ENCODE results near the gene CACHD1.

The CACHD1 gene

DNA sequence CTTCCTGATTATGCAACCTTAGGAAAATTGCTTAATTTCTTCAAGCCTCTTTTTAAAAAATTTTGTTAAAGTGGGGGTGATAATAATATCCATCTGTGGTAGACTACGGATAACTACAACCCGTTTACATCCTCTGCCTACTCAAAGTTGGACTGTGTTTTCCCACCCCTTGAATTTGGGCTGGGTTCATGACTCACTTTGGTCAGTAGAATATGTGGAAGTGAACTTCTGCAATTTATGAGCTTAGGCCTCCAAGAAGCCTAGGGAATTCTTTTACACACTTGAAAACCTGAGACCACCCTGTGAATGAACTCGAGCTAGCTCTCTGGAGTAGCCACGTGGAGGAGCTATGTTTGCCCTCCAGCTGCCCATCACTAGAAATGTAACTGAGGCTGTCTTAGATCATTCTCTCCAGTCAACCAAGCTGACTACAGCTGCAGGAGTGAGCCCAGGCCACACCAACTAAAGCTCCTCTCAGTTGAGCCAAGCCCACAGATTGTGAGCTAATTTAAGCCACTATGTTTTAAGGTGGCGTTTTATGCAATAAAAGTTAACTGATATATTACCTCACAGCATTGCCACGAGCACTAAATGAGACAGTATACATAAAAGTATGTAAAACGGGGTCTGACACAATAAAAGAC lies 29.6 kb upstream of the CACHD1 start:
- Histone ChIP-seq H3K9me3 (ENCODE audit: control insufficient read depth in 2 of 2, low read length in 2 of 2) (no peaks in the 10 kb centered on the region), H3K9ac (ENCODE audit: low read depth in 1 of 2, low read length in 2 of 2) (no peak overlapping the region), H3K27ac (ENCODE audit: low read depth in 2 of 2, low read length in 2 of 2) (no peak overlapping the region), H3K4me3 (ENCODE audit: low read length in 2 of 2) (no peak overlapping the region), H3K4me1 (ENCODE audit: control insufficient read depth in 2 of 2, insufficient read depth in 2 of 2, low read length in 2 of 2) (no peaks in the 10 kb centered on the region), H3K27me3 (ENCODE audit: control insufficient read depth in 2 of 2, insufficient read depth in 2 of 2, low read length in 2 of 2) (no peaks in the 10 kb centered on the region), H3K36me3 (ENCODE audit: control insufficient read depth in 2 of 2, insufficient read depth in 2 of 2, low read length in 2 of 2) (no peaks in the 10 kb centered on the region)

DNA sequence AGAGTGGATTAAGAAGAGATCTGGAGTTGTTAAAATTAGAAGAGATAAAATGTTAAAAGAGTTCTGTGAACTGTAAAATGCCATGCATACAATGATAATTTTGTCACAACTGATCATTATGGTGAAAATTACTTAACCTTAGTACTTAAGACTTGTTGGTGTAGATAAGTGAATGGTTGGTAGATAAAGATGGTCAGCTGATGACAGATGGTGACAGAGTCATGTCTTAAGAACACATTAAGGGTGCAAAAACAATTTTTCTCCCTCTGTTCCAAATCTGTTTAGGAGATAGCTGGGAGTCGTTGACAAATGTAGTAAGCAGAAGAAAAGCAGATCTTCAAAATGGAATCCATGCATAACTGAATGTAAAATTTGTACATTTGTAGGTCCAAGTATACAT lies 18.5 kb upstream of the CACHD1 start:
- Histone ChIP-seq H3K36me3 (ENCODE audit: control insufficient read depth in 2 of 2, insufficient read depth in 2 of 2, low read length in 2 of 2) (no peaks in the 10 kb centered on the region), H3K27me3 (ENCODE audit: control insufficient read depth in 2 of 2, insufficient read depth in 2 of 2, low read length in 2 of 2) (no peaks in the 10 kb centered on the region)

DNA sequence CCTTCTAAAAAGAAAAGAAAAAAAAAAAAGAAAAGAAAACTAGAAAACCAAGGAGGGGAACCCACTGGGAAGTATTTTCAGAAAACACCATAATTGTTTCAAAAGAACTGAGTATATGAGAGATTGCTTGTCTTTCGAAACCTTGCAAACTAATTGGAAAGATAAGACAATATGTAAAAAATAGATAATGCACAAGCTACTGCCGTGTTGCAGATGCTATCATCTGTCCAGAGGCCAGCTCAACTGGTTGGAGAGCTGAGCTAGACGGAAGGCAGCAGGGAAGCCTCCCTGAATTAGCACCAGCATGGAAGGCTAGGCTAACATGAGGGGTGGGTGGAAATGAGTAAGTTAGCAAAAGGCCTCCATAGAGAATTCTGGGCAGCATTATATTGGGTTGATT lies 16.2 kb upstream of the CACHD1 start:
- no peaks in the 10 kb centered on the region for H3K27me3 ChIP-seq (ENCODE audit: control insufficient read depth in 2 of 2, insufficient read depth in 2 of 2, low read length in 2 of 2)
- no peak overlapping the region for H3K4me3 ChIP-seq (ENCODE audit: low read length in 2 of 2)
- H3K36me3 ChIP-seq (ENCODE audit: control insufficient read depth in 2 of 2, insufficient read depth in 2 of 2, low read length in 2 of 2) = no peaks in the 10 kb centered on the region
- H3K9ac ChIP-seq (ENCODE audit: low read depth in 1 of 2, low read length in 2 of 2) = no peak overlapping the region
- H3K9me3 ChIP-seq (ENCODE audit: control insufficient read depth in 2 of 2, low read length in 2 of 2) = no peaks in the 10 kb centered on the region
- no peak overlapping the region for H3K27ac ChIP-seq (ENCODE audit: low read depth in 2 of 2, low read length in 2 of 2)
- no peaks in the 10 kb centered on the region for H3K4me1 ChIP-seq (ENCODE audit: control insufficient read depth in 2 of 2, insufficient read depth in 2 of 2, low read length in 2 of 2)

More for the DNA sequence above, 18.5 kb upstream of the CACHD1 start:
- Histone ChIP-seq H3K9me3 (ENCODE audit: control insufficient read depth in 2 of 2, low read length in 2 of 2) (no peaks in the 10 kb centered on the region), H3K4me3 (ENCODE audit: low read length in 2 of 2) (no peak overlapping the region), H3K27ac (ENCODE audit: low read depth in 2 of 2, low read length in 2 of 2) (no peak overlapping the region), H3K9ac (ENCODE audit: low read depth in 1 of 2, low read length in 2 of 2) (no peak overlapping the region), H3K4me1 (ENCODE audit: control insufficient read depth in 2 of 2, insufficient read depth in 2 of 2, low read length in 2 of 2) (no peaks in the 10 kb centered on the region)

DNA sequence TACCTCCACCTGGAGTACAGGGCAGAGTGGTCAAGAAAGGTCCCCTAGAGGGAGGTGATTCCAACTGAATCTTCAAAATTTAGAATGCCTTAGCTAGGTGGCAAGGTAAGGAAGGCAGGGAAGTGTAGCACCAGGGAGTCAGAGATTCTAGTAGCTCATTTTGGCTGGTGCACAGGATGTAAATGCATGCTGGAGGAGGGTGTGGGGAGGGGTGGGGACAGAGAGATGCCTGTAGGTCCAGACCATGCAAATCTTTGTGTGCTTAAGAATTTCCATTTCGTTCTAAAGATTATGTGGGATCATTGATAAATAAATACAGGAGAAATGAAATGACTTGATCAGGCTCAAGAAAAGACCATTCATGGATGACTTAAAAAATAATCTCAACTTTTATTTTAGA lies 11.0 kb upstream of the CACHD1 start:
- Histone ChIP-seq H3K9ac (ENCODE audit: low read depth in 1 of 2, low read length in 2 of 2) (no peak overlapping the region), H3K27ac (ENCODE audit: low read depth in 2 of 2, low read length in 2 of 2) (no peak overlapping the region), H3K4me1 (ENCODE audit: control insufficient read depth in 2 of 2, insufficient read depth in 2 of 2, low read length in 2 of 2) (no peaks in the 10 kb centered on the region), H3K9me3 (ENCODE audit: control insufficient read depth in 2 of 2, low read length in 2 of 2) (no peaks in the 10 kb centered on the region), H3K36me3 (ENCODE audit: control insufficient read depth in 2 of 2, insufficient read depth in 2 of 2, low read length in 2 of 2) (no peaks in the 10 kb centered on the region), H3K27me3 (ENCODE audit: control insufficient read depth in 2 of 2, insufficient read depth in 2 of 2, low read length in 2 of 2) (no peaks in the 10 kb centered on the region), H3K4me3 (ENCODE audit: low read length in 2 of 2) (no peak overlapping the region)

DNA sequence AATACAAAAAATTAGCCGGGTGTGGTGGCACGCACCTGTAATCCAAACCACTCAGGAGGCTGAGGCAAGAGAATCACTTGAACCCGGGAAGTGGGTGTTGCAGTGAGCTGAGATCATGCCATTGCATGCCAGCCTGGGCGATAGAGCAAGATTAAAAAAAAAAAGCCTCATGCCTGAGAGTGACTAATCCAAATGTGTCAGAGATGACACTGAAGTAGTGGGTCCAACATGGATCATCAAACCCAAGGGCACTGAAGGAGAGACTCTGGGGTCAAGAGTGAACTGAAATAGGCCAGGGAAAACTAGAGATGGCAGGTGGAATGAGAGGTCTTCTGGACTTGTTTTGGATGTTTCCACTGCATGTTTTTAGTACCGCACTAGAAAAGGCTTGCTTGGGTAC lies 10.2 kb upstream of the CACHD1 start:
- H3K9me3 ChIP-seq (ENCODE audit: control insufficient read depth in 2 of 2, low read length in 2 of 2) = no peaks in the 10 kb centered on the region
- no peak overlapping the region for H3K4me3 ChIP-seq (ENCODE audit: low read length in 2 of 2)
- no peaks in the 10 kb centered on the region for H3K27me3 ChIP-seq (ENCODE audit: control insufficient read depth in 2 of 2, insufficient read depth in 2 of 2, low read length in 2 of 2)
- H3K4me1 ChIP-seq (ENCODE audit: control insufficient read depth in 2 of 2, insufficient read depth in 2 of 2, low read length in 2 of 2) = no peaks in the 10 kb centered on the region
- H3K27ac ChIP-seq (ENCODE audit: low read depth in 2 of 2, low read length in 2 of 2) = no peak overlapping the region
- no peak overlapping the region for H3K9ac ChIP-seq (ENCODE audit: low read depth in 1 of 2, low read length in 2 of 2)
- no peaks in the 10 kb centered on the region for H3K36me3 ChIP-seq (ENCODE audit: control insufficient read depth in 2 of 2, insufficient read depth in 2 of 2, low read length in 2 of 2)

DNA sequence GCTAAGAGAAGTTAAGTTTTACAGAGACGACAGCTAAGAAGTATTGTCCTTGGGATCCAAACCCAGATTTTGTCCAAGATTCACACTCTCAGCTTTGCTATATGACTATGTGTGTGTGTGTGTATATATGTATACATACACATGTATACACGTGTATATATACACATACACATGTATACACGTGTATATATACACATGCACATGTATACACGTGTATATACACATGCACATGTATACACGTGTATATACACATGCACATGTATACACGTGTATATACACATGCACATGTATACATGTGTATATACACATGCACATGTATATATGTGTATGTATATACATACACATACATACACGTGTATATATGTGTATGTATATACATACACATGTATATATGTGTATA lies 3.9 kb upstream of the CACHD1 start:
- no peaks in the 10 kb centered on the region for H3K9me3 ChIP-seq (ENCODE audit: control insufficient read depth in 2 of 2, low read length in 2 of 2)
- peaks cover 3 to 4% of the 10 kb centered on the region in 2 donors for H3K4me1 ChIP-seq (ENCODE audit: control insufficient read depth in 2 of 2, insufficient read depth in 2 of 2, low read length in 2 of 2)
- no peak overlapping the region for H3K9ac ChIP-seq (ENCODE audit: low read depth in 1 of 2, low read length in 2 of 2)
- no peak overlapping the region for H3K27ac ChIP-seq (ENCODE audit: low read depth in 2 of 2, low read length in 2 of 2)
- H3K4me3 ChIP-seq (ENCODE audit: low read length in 2 of 2) = no peak overlapping the region
- peaks cover 13 to 14% of the 10 kb centered on the region in 2 donors for H3K27me3 ChIP-seq (ENCODE audit: control insufficient read depth in 2 of 2, insufficient read depth in 2 of 2, low read length in 2 of 2)
- no peaks in the 10 kb centered on the region for H3K36me3 ChIP-seq (ENCODE audit: control insufficient read depth in 2 of 2, insufficient read depth in 2 of 2, low read length in 2 of 2)

DNA sequence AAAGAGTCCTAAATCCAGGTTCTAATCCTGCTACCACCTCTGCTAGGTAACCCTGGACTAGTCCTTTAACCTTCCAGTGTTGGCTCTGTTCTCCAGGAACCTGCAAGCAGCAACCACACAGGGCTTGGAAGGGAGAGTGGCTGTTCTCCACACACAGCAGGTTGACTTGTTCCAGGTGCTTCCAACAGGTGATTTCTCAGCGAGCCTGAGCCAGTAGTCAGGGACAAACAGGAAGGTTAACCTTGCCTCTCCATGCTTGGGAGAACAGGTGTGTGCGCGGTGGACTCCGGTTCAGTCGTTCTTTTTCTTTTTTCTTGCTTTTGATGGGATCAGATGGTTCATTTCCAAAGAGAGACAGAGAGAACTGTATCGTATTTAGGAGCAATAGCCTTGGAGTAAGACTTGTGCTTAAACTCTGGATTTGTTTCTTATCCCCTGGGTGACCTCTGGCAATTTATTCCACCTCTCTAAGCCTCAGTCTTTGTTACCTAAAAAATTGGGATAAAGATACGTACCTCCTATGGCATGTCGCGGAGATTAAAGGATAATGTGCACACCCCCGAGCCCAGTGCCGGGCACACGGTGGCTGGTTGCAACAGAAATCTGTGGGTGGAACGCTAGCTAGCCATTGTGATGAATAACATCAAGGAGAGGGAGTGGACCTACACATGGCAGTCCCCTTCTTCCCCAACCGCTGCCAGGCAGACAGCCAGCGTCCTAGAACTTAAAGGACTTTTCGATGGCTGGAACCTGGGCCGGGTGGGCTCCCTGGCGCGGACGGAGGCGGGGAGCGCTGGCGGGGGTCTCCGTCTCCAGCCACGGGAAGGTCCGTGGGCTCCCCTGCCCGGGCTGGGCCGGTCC lies 583 bp upstream of the CACHD1 start:
- peaks cover 3 to 9% of the 10 kb centered on the region in 2 donors for H3K4me1 ChIP-seq (ENCODE audit: control insufficient read depth in 2 of 2, insufficient read depth in 2 of 2, low read length in 2 of 2)
- H3K9ac ChIP-seq (ENCODE audit: low read depth in 1 of 2, low read length in 2 of 2) = peak overlapping the region in 1 of 2 donors; percentile 61
- H3K36me3 ChIP-seq (ENCODE audit: control insufficient read depth in 2 of 2, insufficient read depth in 2 of 2, low read length in 2 of 2) = no peaks in the 10 kb centered on the region
- H3K27ac ChIP-seq (ENCODE audit: low read depth in 2 of 2, low read length in 2 of 2) = no peak overlapping the region
- H3K27me3 ChIP-seq (ENCODE audit: control insufficient read depth in 2 of 2, insufficient read depth in 2 of 2, low read length in 2 of 2) = peaks cover 27% of the 10 kb centered on the region in 2 donors
- no peaks in the 10 kb centered on the region for H3K9me3 ChIP-seq (ENCODE audit: control insufficient read depth in 2 of 2, low read length in 2 of 2)
- H3K4me3 ChIP-seq (ENCODE audit: low read length in 2 of 2) = peak overlapping the region; percentile 64 to 74

DNA sequence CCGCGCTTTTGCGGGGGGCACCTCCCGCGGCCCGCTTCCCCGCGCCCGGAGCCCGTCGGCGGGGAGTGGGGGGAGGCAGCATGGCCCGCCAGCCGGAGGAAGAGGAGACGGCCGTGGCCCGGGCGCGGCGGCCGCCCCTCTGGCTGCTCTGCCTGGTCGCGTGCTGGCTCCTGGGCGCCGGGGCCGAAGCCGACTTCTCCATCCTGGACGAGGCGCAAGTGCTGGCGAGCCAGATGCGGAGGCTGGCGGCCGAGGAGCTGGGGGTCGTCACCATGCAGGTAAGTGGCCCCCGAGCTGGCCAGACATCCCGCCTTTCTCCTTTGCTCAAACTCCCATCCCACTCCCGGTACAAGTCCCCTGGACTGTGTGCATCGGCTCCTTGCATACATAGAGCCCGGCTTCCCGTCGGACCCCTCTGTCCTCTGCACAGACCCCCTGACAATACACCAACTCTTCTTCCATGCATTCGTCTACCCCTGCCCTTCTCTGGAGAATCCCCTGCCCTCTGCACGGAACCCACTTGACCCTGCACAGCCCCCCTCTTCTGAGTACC lies 812 bp downstream of the CACHD1 start:
- Histone ChIP-seq H3K27ac (ENCODE audit: low read depth in 2 of 2, low read length in 2 of 2) (peak overlapping the region in 1 of 2 donors; percentile 37), H3K36me3 (ENCODE audit: control insufficient read depth in 2 of 2, insufficient read depth in 2 of 2, low read length in 2 of 2) (no peaks in the 10 kb centered on the region), H3K9me3 (ENCODE audit: control insufficient read depth in 2 of 2, low read length in 2 of 2) (no peaks in the 10 kb centered on the region), H3K27me3 (ENCODE audit: control insufficient read depth in 2 of 2, insufficient read depth in 2 of 2, low read length in 2 of 2) (peaks cover 27% of the 10 kb centered on the region in 2 donors), H3K4me3 (ENCODE audit: low read length in 2 of 2) (peak overlapping the region; percentile 64 to 74), H3K9ac (ENCODE audit: low read depth in 1 of 2, low read length in 2 of 2) (peak overlapping the region; percentile 47 to 61), H3K4me1 (ENCODE audit: control insufficient read depth in 2 of 2, insufficient read depth in 2 of 2, low read length in 2 of 2) (peaks cover 9 to 17% of the 10 kb centered on the region in 2 donors)

DNA sequence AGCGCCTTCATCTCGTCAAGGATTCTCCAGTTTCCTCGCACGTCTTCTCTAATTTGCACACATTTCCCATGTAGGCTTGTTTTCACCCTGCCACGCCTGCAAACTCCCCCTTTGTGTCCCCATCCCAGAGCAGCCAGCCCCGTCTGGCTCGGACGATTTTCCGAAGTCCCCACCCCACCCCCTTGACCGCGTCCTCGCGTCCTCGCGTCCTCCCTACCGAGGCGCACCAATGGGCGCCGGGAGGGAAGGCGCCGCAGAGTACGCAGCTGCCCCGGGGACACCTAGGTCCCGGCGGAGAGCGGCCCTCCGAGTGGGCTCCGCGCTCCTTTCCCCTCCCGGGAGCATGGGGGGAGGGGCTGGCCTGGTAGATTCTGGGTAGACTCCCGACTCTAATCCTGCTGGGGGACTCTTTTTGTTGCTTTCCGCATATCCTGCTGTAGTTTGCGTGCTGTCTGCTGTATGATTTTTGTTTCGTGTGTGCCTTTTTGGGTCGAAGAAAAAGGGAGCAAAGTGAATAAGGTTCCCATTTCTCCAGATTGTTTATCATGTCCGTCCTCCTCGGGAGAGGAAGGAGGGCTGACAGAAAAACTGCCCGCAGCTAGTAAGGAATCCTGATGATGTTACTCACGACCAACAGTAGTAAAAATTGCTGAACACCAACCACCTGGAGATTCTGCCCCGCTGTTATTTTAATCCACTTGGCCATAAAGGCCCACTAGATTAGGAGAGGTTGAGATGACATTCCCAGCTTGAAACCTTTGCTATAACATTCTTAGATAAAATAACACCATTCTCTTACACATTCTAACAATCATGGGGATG lies 1.5 kb downstream of the CACHD1 start:
- peak overlapping the region; percentile 35 to 53 for H3K9ac ChIP-seq (ENCODE audit: low read depth in 1 of 2, low read length in 2 of 2)
- no peak overlapping the region for H3K27ac ChIP-seq (ENCODE audit: low read depth in 2 of 2, low read length in 2 of 2)

More for the DNA sequence above, 1.5 kb downstream of the CACHD1 start:
- Histone ChIP-seq H3K27me3 (ENCODE audit: control insufficient read depth in 2 of 2, insufficient read depth in 2 of 2, low read length in 2 of 2) (peaks cover 27% of the 10 kb centered on the region in 2 donors), H3K4me1 (ENCODE audit: control insufficient read depth in 2 of 2, insufficient read depth in 2 of 2, low read length in 2 of 2) (peaks cover 9 to 19% of the 10 kb centered on the region in 2 donors), H3K4me3 (ENCODE audit: low read length in 2 of 2) (peak overlapping the region; percentile 64 to 74), H3K36me3 (ENCODE audit: control insufficient read depth in 2 of 2, insufficient read depth in 2 of 2, low read length in 2 of 2) (no peaks in the 10 kb centered on the region), H3K9me3 (ENCODE audit: control insufficient read depth in 2 of 2, low read length in 2 of 2) (no peaks in the 10 kb centered on the region)
